Prostate gland (tissue), 2 donors: ENCODE measurements around the gene CYFIP1. TPM values are rescaled to one million over a fixed set of nuclear protein-coding genes. Genes with fewer than 3 reads are reported as not detected.
"Not testable (repeated sequence)": the region's sequence is repeated elsewhere in the genome, so short reads cannot be mapped to it uniquely, and the experiment has no call there.

Experiments
- DNase-seq: peaks from one replicate; pipeline ENCODE4 v3.0.0-alpha.2; 2019; ENCODE audit warnings: low spot score
- H3K27ac ChIP-seq, 2 donors: fragments of 200-600 bp; sonication (generic); 2 replicates each; pipeline ENCODE4 v1.5.1; 2017 to 2019
- H3K27me3 ChIP-seq: fragments of 200-600 bp; sonication (generic); replicated peaks from 2 replicates; pipeline ENCODE4 v1.5.1; 2019; ENCODE audit not compliant: insufficient read depth
- H3K36me3 ChIP-seq, 2 donors: fragments of 200-600 bp; sonication (generic); 1 replicate in 1 of 2; 2 replicates in 1 of 2; pipeline versions ENCODE4 v1.5.1 to v1.8.1; 2017 to 2019
- H3K4me1 ChIP-seq: fragments of 200-600 bp; sonication (generic); replicated peaks from 2 replicates; pipeline ENCODE4 v1.5.1; 2019
- H3K4me3 ChIP-seq, 2 donors: fragments of 200-600 bp; sonication (generic); 2 replicates each; pipeline ENCODE4 v1.5.1; 2017 to 2019
- H3K9me3 ChIP-seq: fragments of 200-600 bp; sonication (generic); 2 replicates; pipeline ENCODE4 v1.5.1; 2017
- CTCF ChIP-seq, 4 experiments: fragments of 200-600 bp in 2 of 4; fragments of 450-650 bp in 2 of 4; sonication (generic) in 2 of 4; IDR thresholded peaks; 1 replicate in 3 of 4; 2 replicates in 1 of 4; pipeline ENCODE4 v1.5.1; 2016 to 2019; ENCODE audit warnings: antibody characterized with exemption in 4 of 4, mild to moderate bottlenecking in 2 of 4, moderate library complexity in 2 of 4
- POLR2A ChIP-seq: fragments of 450-650 bp; IDR thresholded peaks from one replicate; pipeline ENCODE4 v1.6.1; 2016; ENCODE audit warnings: antibody characterized with exemption, mild to moderate bottlenecking
- POLR2AphosphoS5 ChIP-seq: sonication (generic); formaldehyde crosslinking; IDR thresholded peaks from one replicate; pipeline ENCODE4 v1.6.1; 2017; ENCODE audit warnings: antibody characterized with exemption
- WGBS: methylation state at CpG from one replicate; pipeline ENCODE4 v1.1.5; 2018; 5-methylcytosine and 5-hydroxymethylcytosine counted together
- intact Hi-C: fragments of 100-400 bp; cut with DNase I; formaldehyde crosslinking; loops from one replicate; pipeline ENCODE4 v1.14.2; 2022
- total RNA-seq, 2 donors: library from RNA; depleted of rRNA; stranded (reverse); fragments of >200 nt; gene quantifications; one replicate each; pipeline ENCODE4 v1.1.0, GENCODE V29; 2016

Gene CYFIP1
- total RNA-seq, 2 donors from 2014 or later: 97.1 to 121 TPM

- H3K4me3 ChIP-seq: no peak overlapping the region
- no peaks in the 10 kb centered on the region for H3K9me3 ChIP-seq
- DNase-seq: no peak
- no peak for TF ChIP-seq POLR2A
- TF ChIP-seq POLR2AphosphoS5: no peak
- no peak for TF ChIP-seq CTCF (IDR thresholded peaks at IDR 0.05)
- H3K27me3 ChIP-seq: no peaks in the 10 kb centered on the region
- H3K4me1 ChIP-seq: no peaks in the 10 kb centered on the region
- no peaks in the 10 kb centered on the region for H3K36me3 ChIP-seq
- intact Hi-C loops: loop anchor here (5.0 kb wide), 1 partner anchor 125 kb away; no protein-coding TSS in a partner anchor
- no peak overlapping the region for H3K27ac ChIP-seq
- 56% methylated on average over 5 of the region's 5 CpGs for WGBS
These were observed 11.8 kb upstream of the CYFIP1 start for GRCh38 chr15:22992024-22992326.

- 65% methylated on average over 7 of the region's 7 CpGs for WGBS
- TF ChIP-seq POLR2AphosphoS5: no peak
- TF ChIP-seq CTCF (IDR thresholded peaks at IDR 0.05): no peak
- no peak for TF ChIP-seq POLR2A
- Histone ChIP-seq H3K9me3 (no peaks in the 10 kb centered on the region), H3K4me3 (no peak overlapping the region), H3K27me3 (no peaks in the 10 kb centered on the region), H3K36me3 (no peaks in the 10 kb centered on the region), H3K27ac (no peak overlapping the region), H3K4me1 (no peaks in the 10 kb centered on the region)
- no peak for DNase-seq
- intact Hi-C loops: loop anchor here (5.0 kb wide), 1 partner anchor 123 kb away; no protein-coding TSS in a partner anchor
These were observed 9.7 kb upstream of the CYFIP1 start for GRCh38 chr15:22989576-22990477.

GRCh38 chr15:22988811-22989210 lies 8.6 kb upstream of the CYFIP1 start:
- Histone ChIP-seq H3K4me3 (no peak overlapping the region), H3K9me3 (no peaks in the 10 kb centered on the region), H3K4me1 (no peaks in the 10 kb centered on the region), H3K36me3 (no peaks in the 10 kb centered on the region), H3K27ac (no peak overlapping the region), H3K27me3 (no peaks in the 10 kb centered on the region)
- WGBS: 94% methylated on average over 7 of the region's 7 CpGs
- intact Hi-C loops: no loop called here
- TF ChIP-seq CTCF (IDR thresholded peaks at IDR 0.05) (no peak), POLR2A (no peak), POLR2AphosphoS5 (no peak)
- DNase-seq: no peak

GRCh38 chr15:22981931-22982330 lies 1.8 kb upstream of the CYFIP1 start:
- H3K27me3 ChIP-seq, H3K9me3 ChIP-seq, DNase-seq, H3K27ac ChIP-seq, H3K4me1 ChIP-seq, H3K4me3 ChIP-seq, H3K36me3 ChIP-seq: not testable (repeated sequence)
- intact Hi-C loops: loop anchor here (5.0 kb wide), 1 partner anchor 55 kb away; the partner anchor contains the start of gene TUBGCP5
- 93% methylated on average over 11 of the region's 11 CpGs for WGBS

GRCh38 chr15:22981051-22981840 lies 1.1 kb upstream of the CYFIP1 start:
- Histone ChIP-seq H3K27me3 (no peaks in the 10 kb centered on the region), H3K27ac (peak overlapping the region; percentile 85 to 86), H3K4me3 (peak overlapping the region; percentile 68 to 97), H3K36me3 (no peaks in the 10 kb centered on the region), H3K4me1 (peaks cover 6% of the 10 kb centered on the region), H3K9me3 (no peaks in the 10 kb centered on the region)
- no peak for DNase-seq
- WGBS: 70% methylated on average over 30 of the region's 30 CpGs
- TF ChIP-seq CTCF (IDR thresholded peaks at IDR 0.05) (no peak), POLR2AphosphoS5 (no peak), POLR2A (no peak)
- intact Hi-C loops: loop anchor here (5.0 kb wide), 1 partner anchor 56 kb away; the partner anchor contains the start of gene TUBGCP5
